OCI-LY7 (cell line): ENCODE measurements around the gene CCNK.

Experiments
- CTCF ChIP-seq: fragments of 200-600 bp; sonication (generic); conservative IDR thresholded peaks from 2 replicates; pipeline ENCODE4 v1.5.1; 2014; ENCODE audit warnings: mild to moderate bottlenecking, antibody characterized with exemption, low read length, moderate library complexity, mixed read lengths
- EZH2phosphoT487 ChIP-seq: fragments of 200-600 bp; sonication (generic); IDR thresholded peaks from 2 replicates; pipeline ENCODE4 v1.6.1; 2018; ENCODE audit warnings: low read depth, borderline replicate concordance, mild to moderate bottlenecking, mixed run types, antibody characterized with exemption, low read length, moderate library complexity, mixed read lengths

GRCh38 chr14:99545586-99545985 is 64.4 kb downstream of the CCNK start:
- TF ChIP-seq CTCF, result no peak
- TF ChIP-seq EZH2phosphoT487, result no peak
